H1 (cell line): Measurements from ENCODE around the gene PIGT. TPM values are rescaled to one million over a fixed set of nuclear protein-coding genes. Genes with fewer than 3 reads are reported as not detected.

ENCODE experiments used
- CTCF ChIA-PET: fragments of 300-600 bp; sonication (Branson Sonifier 250); formaldehyde crosslinking; loops from one replicate; lab custom pipeline; 2021; ENCODE audit not compliant: partially characterized antibody; lab: Charles Lee
- POLR2A ChIA-PET: fragments of 300-600 bp; sonication (Branson Sonifier 250); formaldehyde crosslinking; loops from one replicate; lab custom pipeline; 2021; ENCODE audit warnings: inconsistent platforms; ENCODE audit not compliant: partially characterized antibody; lab: Charles Lee
- DNase-seq, 2 experiments: peaks; one replicate each; pipeline versions ENCODE4 v3.0.0 to v3.0.0-alpha.2; 2010 to 2022; ENCODE audit warnings: low spot score in 2 of 2, low read depth in 1 of 2, mixed read lengths in 1 of 2
- FAIRE-seq: peaks from 2 replicates; lab custom pipeline; 2011; peaks lifted over from hg19 to GRCh38; lab: Jason Lieb, UNC
- H2AFZ ChIP-seq: 2 replicates; pipeline ENCODE4 v1.8.1; 2012; ENCODE audit warnings: low read length, inconsistent platforms
- H2AK5ac ChIP-seq: 2 replicates; pipeline ENCODE4 v1.6.1; 2013; ENCODE audit warnings: low read depth, low read length
- H2BK120ac ChIP-seq: replicated peaks from 2 replicates; pipeline ENCODE3; 2013; ENCODE audit warnings: low read depth, low read length, inconsistent platforms
- H2BK12ac ChIP-seq: 2 replicates; pipeline ENCODE4 v1.6.1; 2013; ENCODE audit warnings: low read depth, low read length
- H2BK15ac ChIP-seq: 2 replicates; pipeline ENCODE4 v1.6.1; 2013; ENCODE audit warnings: low read length
- H2BK20ac ChIP-seq: 2 replicates; pipeline ENCODE4 v1.6.1; 2013; ENCODE audit warnings: low read length
- H2BK5ac ChIP-seq: 2 replicates; pipeline ENCODE4 v1.6.1; 2013; ENCODE audit warnings: low read depth, low read length
- H3K14ac ChIP-seq: 2 replicates; pipeline ENCODE4 v1.6.1; 2013; ENCODE audit warnings: inconsistent platforms; ENCODE audit not compliant: insufficient read length
- H3K18ac ChIP-seq: 2 replicates; pipeline ENCODE4 v1.6.1; 2013; ENCODE audit warnings: low read length; ENCODE audit errors: extremely low read depth
- H3K23ac ChIP-seq: 2 replicates; pipeline ENCODE4 v1.6.1; 2013; ENCODE audit warnings: inconsistent platforms; ENCODE audit not compliant: insufficient read length
- H3K23me2 ChIP-seq: 2 replicates; pipeline ENCODE4 v1.6.1; 2013; ENCODE audit warnings: low read depth, low read length
- H3K27ac ChIP-seq: 2 replicates; pipeline ENCODE4 v1.6.1; 2011; ENCODE audit warnings: low read depth, low read length, inconsistent platforms
- H3K27me3 ChIP-seq, 4 experiments: replicated peaks in 1 of 4; 1 replicate in 1 of 4; 2 replicates in 3 of 4; pipeline versions ENCODE4 v1.6.1 to v1.8.1; 2011 to 2013; ENCODE audit warnings: low read length in 3 of 4, mild to moderate bottlenecking in 3 of 4, inconsistent platforms in 2 of 4, mixed read lengths in 2 of 4, moderate library complexity in 1 of 4; ENCODE audit not compliant: control insufficient read depth in 3 of 4, insufficient read depth in 3 of 4; ENCODE audit errors: extremely low read depth in 1 of 4
- H3K36me3 ChIP-seq, 4 experiments: 2 replicates each; pipeline versions ENCODE4 v1.6.1 to v1.8.1; 2011 to 2013; ENCODE audit warnings: mild to moderate bottlenecking in 4 of 4, low read length in 3 of 4, moderate library complexity in 2 of 4, control low read depth in 1 of 4, inconsistent platforms in 1 of 4; ENCODE audit not compliant: insufficient read depth in 4 of 4, control insufficient read depth in 2 of 4
- H3K4ac ChIP-seq: replicated peaks from 2 replicates; pipeline ENCODE3; 2013; ENCODE audit warnings: low read length, low read depth, mixed read lengths, inconsistent platforms; ENCODE audit not compliant: insufficient read length
- H3K4me1 ChIP-seq, 4 experiments: replicated peaks in 1 of 4; 1 replicate in 1 of 4; 2 replicates in 3 of 4; pipeline versions ENCODE4 v1.6.1 to v1.8.1; 2011 to 2013; ENCODE audit warnings: low read length in 3 of 4, inconsistent platforms in 2 of 4, mixed read lengths in 1 of 4; ENCODE audit not compliant: insufficient read depth in 4 of 4, control insufficient read depth in 3 of 4
- H3K4me2 ChIP-seq, 2 experiments: 2 replicates each; pipeline versions ENCODE4 v1.6.1 to v1.8.1; 2011 to 2013; ENCODE audit warnings: low read depth in 2 of 2, low read length in 2 of 2, control low read depth in 1 of 2, inconsistent platforms in 1 of 2, mild to moderate bottlenecking in 1 of 2; ENCODE audit not compliant: insufficient read depth in 1 of 2
- H3K4me3 ChIP-seq, 4 experiments: fragments of 200-600, 300-600 bp in 1 of 4; sonication (generic), shearing (Covaris generic), sonication (Bioruptor Twin) in 1 of 4; 2 replicates each; pipeline versions ENCODE4 v1.5.1 to v1.8.1; 2011 to 2016; ENCODE audit warnings: low read length in 4 of 4, low read depth in 3 of 4, control low read depth in 2 of 4, inconsistent platforms in 2 of 4, mild to moderate bottlenecking in 2 of 4, mixed read lengths in 1 of 4, moderate library complexity in 1 of 4; ENCODE audit not compliant: insufficient read depth in 2 of 4; ENCODE audit errors: extremely low read depth in 1 of 4
- H3K56ac ChIP-seq: replicated peaks from 2 replicates; pipeline ENCODE3; 2013; ENCODE audit warnings: low read depth, mild to moderate bottlenecking, mixed read lengths, low read length, inconsistent platforms; ENCODE audit not compliant: insufficient read length
- H3K79me1 ChIP-seq: 2 replicates; pipeline ENCODE4 v1.6.1; 2013; ENCODE audit warnings: low read depth, low read length, control low read depth
- H3K79me2 ChIP-seq, 2 experiments: 2 replicates each; pipeline versions ENCODE4 v1.6.1 to v1.8.1; 2012 to 2013; ENCODE audit warnings: low read length in 2 of 2, mild to moderate bottlenecking in 2 of 2, inconsistent platforms in 1 of 2; ENCODE audit not compliant: insufficient read depth in 2 of 2, control insufficient read depth in 1 of 2
- H3K9ac ChIP-seq, 4 experiments: replicated peaks in 1 of 4; 1 replicate in 1 of 4; 2 replicates in 3 of 4; pipeline versions ENCODE4 v1.6.1 to v1.8.1; 2011 to 2013; ENCODE audit warnings: low read depth in 3 of 4, low read length in 3 of 4, control low read depth in 2 of 4, mild to moderate bottlenecking in 2 of 4, moderate library complexity in 2 of 4, inconsistent platforms in 1 of 4; ENCODE audit errors: extremely low read depth in 1 of 4
- H3K9me3 ChIP-seq, 2 experiments: 2 replicates each; pipeline versions ENCODE4 v1.6.1 to v1.8.1; 2012 to 2013; ENCODE audit warnings: mild to moderate bottlenecking in 2 of 2, moderate library complexity in 2 of 2, control low read depth in 1 of 2, inconsistent platforms in 1 of 2, low read depth in 1 of 2, low read length in 1 of 2, mixed read lengths in 1 of 2; ENCODE audit not compliant: insufficient read depth in 2 of 2
- H4K20me1 ChIP-seq, 2 experiments: replicated peaks in 1 of 2; 2 replicates each; pipeline versions ENCODE3 to v1.8.1; 2011 to 2013; ENCODE audit warnings: inconsistent platforms in 2 of 2, low read length in 2 of 2, mild to moderate bottlenecking in 1 of 2; ENCODE audit not compliant: insufficient read depth in 2 of 2, control insufficient read depth in 1 of 2
- H4K5ac ChIP-seq: 2 replicates; pipeline ENCODE4 v1.6.1; 2013; ENCODE audit warnings: low read length, low read depth, mixed read lengths, inconsistent platforms; ENCODE audit not compliant: insufficient read length
- H4K8ac ChIP-seq: 2 replicates; pipeline ENCODE4 v1.8.0; 2013; ENCODE audit warnings: mild to moderate bottlenecking, moderate library complexity, low read length, inconsistent platforms; ENCODE audit not compliant: insufficient read depth; ENCODE audit errors: extremely low read depth
- H4K91ac ChIP-seq: replicated peaks from 2 replicates; pipeline ENCODE3; 2013; ENCODE audit warnings: low read length, mixed read lengths, inconsistent platforms; ENCODE audit not compliant: insufficient read length
- CBX5 ChIP-seq: fragments of 300-800, 300-1000 bp; sonication (generic); IDR thresholded peaks from 2 replicates; pipeline ENCODE4 v1.7.1; 2016; ENCODE audit warnings: antibody characterized with exemption, low read length, low read depth
- CTCF ChIP-seq, 3 experiments: IDR thresholded peaks; 1 replicate in 2 of 3; 2 replicates in 1 of 3; pipeline versions ENCODE4 v1.5.1 to v1.6.1; 2011; ENCODE audit warnings: low read length in 3 of 3, mild to moderate bottlenecking in 3 of 3, inconsistent platforms in 2 of 3, low read depth in 1 of 3, moderate library complexity in 1 of 3; ENCODE audit not compliant: insufficient read depth in 1 of 3; ENCODE audit errors: control extremely low read depth in 1 of 3
- SIN3A ChIP-seq, 2 experiments: IDR thresholded peaks in 1 of 2; conservative IDR thresholded peaks in 1 of 2; 2 replicates each; pipeline ENCODE4 v1.6.1; 2011 to 2012; ENCODE audit warnings: low read length in 2 of 2, improper control_type of control experiment in 1 of 2, low read depth in 1 of 2, mild to moderate bottlenecking in 1 of 2
- SP1 ChIP-seq: IDR thresholded peaks from 2 replicates; pipeline ENCODE4 v1.6.1; 2011; ENCODE audit warnings: low read depth, low read length
- TCF12 ChIP-seq: IDR thresholded peaks from 2 replicates; pipeline ENCODE4 v1.6.1; 2011; ENCODE audit warnings: low read depth, mild to moderate bottlenecking, low read length
- TEAD4 ChIP-seq: IDR thresholded peaks from 2 replicates; pipeline ENCODE4 v1.6.1; 2012; ENCODE audit warnings: low read depth, low read length, inconsistent platforms, mixed read lengths
- polyA plus RNA-seq, 7 experiments: library from polyadenylated mRNA; depleted of rRNA in 3 of 7; stranded (reverse) in 5 of 7; unstranded in 2 of 7; fragments of >200 nt in 5 of 7; fragments of 200-250 nt in 2 of 7; gene quantifications; 1 replicate in 5 of 7; 2 replicates in 1 of 7; 4 replicates in 1 of 7; pipeline versions ENCODE4 v1.2.1 to v1.2.3, GENCODE V29; 2011 to 2013; ENCODE audit warnings: missing spikeins in 2 of 7, mixed read lengths in 2 of 7
- total RNA-seq: library from RNA; stranded (reverse); fragmentation: NEBNext Ultra II Directional; extraction: Animal tissue kit (Norgen Biotek cat#: 25700); gene quantifications from 2 replicates; pipeline ENCODE4 v1.2.1, GENCODE V29; 2021

Gene PIGT
- total and polyA plus RNA-seq, 2 of the 8 experiments (the other 6 are each of a cell fraction or from before 2014, with no cell fraction given): 66.0 to 89.7 TPM

- H3K79me1 ChIP-seq: no peaks in the 10 kb centered on the region
- no peak for TF ChIP-seq SP1
- no peak for TF ChIP-seq TCF12
- TF ChIP-seq SIN3A (conservative IDR thresholded peaks at IDR 0.05 in 1 of 2, IDR thresholded peaks at IDR 0.05 in 1 of 2; ENCODE audit: low read depth in 1 of 2, low read length in 2 of 2): no peak
- TF ChIP-seq TEAD4: no peak
- TF ChIP-seq CTCF (IDR thresholded peaks at IDR 0.05; ENCODE audit: control extremely low read depth in 1 of 3, insufficient read depth in 1 of 3, low read depth in 1 of 3, low read length in 3 of 3): no peak
- TF ChIP-seq CBX5: no peak
- no peak overlapping the region for H2AFZ ChIP-seq
- no peaks in the 10 kb centered on the region for H3K36me3 ChIP-seq
- H3K9me3 ChIP-seq: no peaks in the 10 kb centered on the region
- H2AK5ac ChIP-seq: no peak overlapping the region
- no peak overlapping the region for H3K4me3 ChIP-seq
- no peaks in the 10 kb centered on the region for H3K4me1 ChIP-seq
- no peaks in the 10 kb centered on the region for H4K20me1 ChIP-seq
- no peak overlapping the region for H2BK15ac ChIP-seq
- no peaks in the 10 kb centered on the region for H3K79me2 ChIP-seq
- no peak overlapping the region for H3K4ac ChIP-seq
- no peak overlapping the region for H2BK5ac ChIP-seq
- ChIA-PET POLR2A (interaction anchor here (1.1 kb wide), 1 partner anchor 102 kb away, joined by 6 read pairs; no protein-coding TSS in a partner anchor), CTCF (interaction anchor here (1.5 to 16.4 kb wide), 9 partner anchors 9 to 125 kb away, joined by 3 to 317 read pairs (median 6); partner anchors contain the start of gene WFDC2)
- no peak overlapping the region for H3K27ac ChIP-seq
- H3K56ac ChIP-seq: no peak overlapping the region
- no peak overlapping the region for H3K4me2 ChIP-seq
- no peak overlapping the region for H2BK120ac ChIP-seq
- H2BK20ac ChIP-seq: no peak overlapping the region
- H3K14ac ChIP-seq: no peak overlapping the region
- H3K23me2 ChIP-seq: no peaks in the 10 kb centered on the region
- no peaks in the 10 kb centered on the region for H3K27me3 ChIP-seq
- no peak overlapping the region for H2BK12ac ChIP-seq
- no peak overlapping the region for H3K18ac ChIP-seq
- H4K5ac ChIP-seq: no peak overlapping the region
- DNase-seq (no peak), FAIRE-seq (no peak)
- H4K8ac ChIP-seq: no peak overlapping the region
- no peak overlapping the region for H3K23ac ChIP-seq
- no peak overlapping the region for H3K9ac ChIP-seq
- no peak overlapping the region for H4K91ac ChIP-seq
Measured at GRCh38 chr20:45444050-45444449, 28.1 kb downstream of the PIGT start.
